Eye (tissue), 1 donor: ENCODE measurements around the gene RAB40B.

Source experiments
- DNase-seq: peaks from one replicate; pipeline ENCODE4 v3.0.0-alpha.2; 2015

The RAB40B gene

GRCh38 chr17:82716203-82717010 lies 17.9 kb upstream of the RAB40B start, which contains the start of gene FN3KRP:
Gene FN3KRP, plus strand, starts transcription at chr17:82716706. Its CDS starts 50 bp downstream, at chr17:82716756.
- DNase-seq: peak; percentile 95

GRCh38 chr17:82713071-82713723 lies 14.7 kb upstream of the RAB40B start:
- DNase-seq: no peak

- no peak for DNase-seq
Observed at GRCh38 chr17:82710499-82711232, 12.2 kb upstream of the RAB40B start.

- no peak for DNase-seq
Observed at GRCh38 chr17:82709676-82710498, 11.4 kb upstream of the RAB40B start.

GRCh38 chr17:82709024-82709675 lies 10.7 kb upstream of the RAB40B start:
- DNase-seq: no peak

- no peak for DNase-seq
Observed at GRCh38 chr17:82705756-82706155, 7.3 kb upstream of the RAB40B start.

- DNase-seq: no peak
Observed at GRCh38 chr17:82704886-82705285, 6.4 kb upstream of the RAB40B start.

GRCh38 chr17:82703935-82704865 lies 5.7 kb upstream of the RAB40B start:
- no peak for DNase-seq

- DNase-seq: no peak
Observed at GRCh38 chr17:82703036-82703745, 4.7 kb upstream of the RAB40B start.

GRCh38 chr17:82702231-82702927 lies 3.9 kb upstream of the RAB40B start:
- DNase-seq: no peak

- DNase-seq: no peak
Observed at GRCh38 chr17:82699551-82699950, 1.1 kb upstream of the RAB40B start.

- DNase-seq: peak; percentile 69
Observed at GRCh38 chr17:82698974-82699442, 510 bp upstream of the RAB40B start.

GRCh38 chr17:82697808-82698064 lies 762 bp downstream of the RAB40B start:
- no peak for DNase-seq

- peak; percentile 41 for DNase-seq
Observed at GRCh38 chr17:82696916-82697807, 1.3 kb downstream of the RAB40B start.

GRCh38 chr17:82696259-82696658 lies 2.2 kb downstream of the RAB40B start:
- DNase-seq: no peak

- no peak for DNase-seq
Observed at GRCh38 chr17:82694647-82695046, 3.9 kb downstream of the RAB40B start.

- no peak for DNase-seq
Observed at GRCh38 chr17:82693168-82693867, 5.2 kb downstream of the RAB40B start.

- DNase-seq: no peak
Observed at GRCh38 chr17:82692268-82692667, 6.2 kb downstream of the RAB40B start.
